Keratinocyte (primary cell): ENCODE results near the gene CFAP77.

Source experiments
- CTCF ChIP-seq, 3 experiments: IDR thresholded peaks in 1 of 3; conservative IDR thresholded peaks in 1 of 3; optimal IDR thresholded peaks in 1 of 3; 2 replicates in 2 of 3; 3 replicates in 1 of 3; pipeline versions ENCODE3 to v1.5.1; 2011; ENCODE audit warnings: low read length in 3 of 3, mild to moderate bottlenecking in 3 of 3, moderate library complexity in 2 of 3, control low read depth in 1 of 3, inconsistent platforms in 1 of 3; ENCODE audit not compliant: insufficient read depth in 2 of 3; ENCODE audit errors: extremely low read depth in 1 of 3
- EZH2 ChIP-seq: IDR thresholded peaks from one replicate; pipeline ENCODE4 v1.6.1; 2012; ENCODE audit warnings: inconsistent platforms, mild to moderate bottlenecking, low read length, moderate library complexity

GRCh38 chr9:132520612-132521011 lies 110.6 kb downstream of the CFAP77 start:
- TF ChIP-seq CTCF (optimal IDR thresholded peaks at IDR 0.05 in 1 of 3, IDR thresholded peaks at IDR 0.05 in 1 of 3, conservative IDR thresholded peaks at IDR 0.05 in 1 of 3; ENCODE audit: extremely low read depth in 1 of 3, insufficient read depth in 2 of 3, low read length in 3 of 3), result no peak
- TF ChIP-seq EZH2, result no peak
